ENCODE data around the gene CCDC142. TPM values are rescaled to one million over a fixed set of nuclear protein-coding genes. Genes with fewer than 3 reads are reported as not detected.
"Not testable (repeated sequence)": the region's sequence is repeated elsewhere in the genome, so short reads cannot be mapped to it uniquely, and the experiment has no call there.

The CCDC142 gene
- total RNA-seq, 1 experiment from 2014 or later: 14.0 TPM

DNA sequence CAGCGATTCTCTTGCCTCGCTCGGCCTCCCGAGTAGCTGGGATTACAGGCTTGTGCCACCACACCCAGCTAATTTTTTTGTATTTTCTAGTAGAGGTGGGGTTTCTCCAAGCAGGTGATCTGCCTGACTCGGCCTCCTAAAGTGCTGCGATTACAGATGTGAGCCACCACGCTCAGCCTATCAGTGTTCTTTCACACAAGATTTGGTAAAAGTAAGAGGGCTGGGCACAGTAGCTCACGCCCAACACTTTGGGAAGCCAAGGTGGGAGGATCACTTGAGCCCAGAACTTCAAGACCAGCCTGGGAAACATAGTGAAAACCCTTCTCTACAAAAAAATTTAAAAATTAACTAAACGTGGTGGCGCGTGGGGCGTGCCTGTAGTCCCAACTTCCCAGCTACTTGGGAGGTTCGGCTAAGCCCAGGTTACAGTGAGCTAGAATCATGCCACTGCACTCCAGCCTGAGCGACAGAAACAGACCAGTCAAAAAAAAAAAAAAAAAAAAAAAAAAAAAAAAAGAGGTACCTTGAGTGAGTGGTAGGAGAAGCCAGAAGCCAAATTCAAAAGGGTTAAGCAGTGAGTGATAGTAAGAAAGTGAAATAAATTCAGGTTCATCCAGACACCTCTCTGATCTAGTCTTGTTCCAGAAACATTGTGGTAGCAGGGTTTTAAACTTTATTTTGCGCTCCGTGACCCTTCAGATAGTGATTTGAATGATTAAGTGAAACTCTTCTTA, 11.3 kb downstream of the CCDC142 start:
- H3K4me1 Mint-ChIP-seq: peaks cover 11% of the 10 kb centered on the region
- H3K9me3 Mint-ChIP-seq: no peaks in the 10 kb centered on the region
- H3K36me3 Mint-ChIP-seq: peaks cover 14% of the 10 kb centered on the region
- ChIA-PET CTCF (interaction anchor here (1.0 to 2.7 kb wide), 3 partner anchors 10 to 35 kb away, joined by 3 to 18 read pairs (median 3); partner anchors contain the start of gene WBP1), POLR2A (interaction anchor here (0.6 to 0.8 kb wide), 3 partner anchors 9 to 191 kb away, joined by 3 to 6 read pairs (median 4); partner anchors contain the start of gene WBP1)
- peak overlapping the region; percentile 99 for H3K27ac Mint-ChIP-seq
- no peak for ATAC-seq
- no peaks in the 10 kb centered on the region for H3K27me3 Mint-ChIP-seq (ENCODE audit: low read depth)
- peak overlapping the region; percentile 96 for H3K4me3 Mint-ChIP-seq
- no peak for DNase-seq (ENCODE audit: low spot score)
- TF ChIP-seq ZNF219 (CRISPR knock-in tag; IDR thresholded peaks at IDR 0.05; ENCODE audit: borderline replicate concordance): no peak

GRCh38 chr2:74470742-74471141, 12.1 kb downstream of the CCDC142 start:
- DNase-seq (ENCODE audit: low spot score); H3K27me3 Mint-ChIP-seq (ENCODE audit: low read depth); H3K27ac Mint-ChIP-seq; ATAC-seq; H3K9me3 Mint-ChIP-seq: not testable (repeated sequence)
- Mint-ChIP-seq H3K4me3 (peak overlapping the region; percentile 47), H3K36me3 (peaks cover 14% of the 10 kb centered on the region), H3K4me1 (peaks cover 13% of the 10 kb centered on the region)
- ChIA-PET POLR2A (interaction anchor here (0.6 to 0.8 kb wide), 2 partner anchors 12 to 192 kb away, joined by 3 to 6 read pairs; partner anchors contain the start of gene WBP1), CTCF (interaction anchor here (1.0 to 2.7 kb wide), 3 partner anchors 10 to 35 kb away, joined by 3 to 18 read pairs (median 3); partner anchors contain the start of gene WBP1)

DNA sequence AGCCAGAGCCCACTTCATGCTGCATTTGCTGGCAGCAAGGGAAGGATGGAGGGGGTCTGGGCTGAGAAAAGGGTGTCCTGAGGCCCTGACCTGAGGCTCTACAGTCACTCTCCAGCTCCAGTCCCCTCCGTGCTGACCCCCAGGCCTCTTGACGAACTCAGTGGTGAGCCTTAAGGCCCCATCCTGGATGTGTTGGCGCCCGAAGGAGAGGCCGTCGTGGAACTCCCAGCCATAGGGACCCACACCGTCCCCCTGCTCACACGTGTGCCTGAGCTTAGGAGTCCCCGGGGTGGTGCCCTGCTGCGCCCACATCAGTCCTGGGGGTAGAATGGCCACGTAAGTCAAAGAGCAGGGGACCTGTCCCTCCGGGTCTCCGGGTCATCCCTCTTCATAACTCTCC, 18.4 kb downstream of the CCDC142 start:
- ChIA-PET CTCF (interaction anchor here (1.0 to 1.9 kb wide), 3 partner anchors 10 to 123 kb away, joined by 3 to 5 read pairs (median 4); no protein-coding TSS in a partner anchor), POLR2A (no interaction called here)
- Mint-ChIP-seq H3K27ac (0 out of 2 replicates have a peak overlapping the region, but pooled peaks have one; percentile 49), H3K4me3 (peak overlapping the region; percentile 98), H3K36me3 (peaks cover 9% of the 10 kb centered on the region), H3K27me3 (ENCODE audit: low read depth) (no peaks in the 10 kb centered on the region), H3K4me1 (peaks cover 17% of the 10 kb centered on the region), H3K9me3 (no peaks in the 10 kb centered on the region)
- TF ChIP-seq NFE2L1 (CRISPR knock-in tag; IDR thresholded peaks at IDR 0.05) (no peak), ZNF423 (CRISPR knock-in tag; IDR thresholded peaks at IDR 0.05) (peak; percentile 19; the same call in 1 of the 2 replicates), IRF1 (CRISPR knock-in tag; IDR thresholded peaks at IDR 0.05) (no peak), KAT7 (CRISPR knock-in tag; IDR thresholded peaks at IDR 0.05; ENCODE audit: borderline replicate concordance) (no peak), ERG (CRISPR knock-in tag; IDR thresholded peaks at IDR 0.05) (no peak), CBFB (CRISPR knock-in tag; IDR thresholded peaks at IDR 0.05; ENCODE audit: low read depth) (no peak)
- TF ChIP-seq, protein P1, sequence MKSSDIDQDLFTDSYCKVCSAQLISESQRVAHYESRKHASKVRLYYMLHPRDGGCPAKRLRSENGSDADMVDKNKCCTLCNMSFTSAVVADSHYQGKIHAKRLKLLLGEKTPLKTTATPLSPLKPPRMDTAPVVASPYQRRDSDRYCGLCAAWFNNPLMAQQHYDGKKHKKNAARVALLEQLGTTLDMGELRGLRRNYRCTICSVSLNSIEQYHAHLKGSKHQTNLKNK (CRISPR knock-in tag; IDR thresholded peaks at IDR 0.05): no peak
- TF ChIP-seq, protein P2, sequence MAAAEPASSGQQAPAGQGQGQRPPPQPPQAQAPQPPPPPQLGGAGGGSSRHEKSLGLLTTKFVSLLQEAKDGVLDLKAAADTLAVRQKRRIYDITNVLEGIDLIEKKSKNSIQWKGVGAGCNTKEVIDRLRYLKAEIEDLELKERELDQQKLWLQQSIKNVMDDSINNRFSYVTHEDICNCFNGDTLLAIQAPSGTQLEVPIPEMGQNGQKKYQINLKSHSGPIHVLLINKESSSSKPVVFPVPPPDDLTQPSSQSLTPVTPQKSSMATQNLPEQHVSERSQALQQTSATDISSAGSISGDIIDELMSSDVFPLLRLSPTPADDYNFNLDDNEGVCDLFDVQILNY (CRISPR knock-in tag; IDR thresholded peaks at IDR 0.05): no peak
- DNase-seq (ENCODE audit: low spot score) (no peak), ATAC-seq (no peak)

DNA sequence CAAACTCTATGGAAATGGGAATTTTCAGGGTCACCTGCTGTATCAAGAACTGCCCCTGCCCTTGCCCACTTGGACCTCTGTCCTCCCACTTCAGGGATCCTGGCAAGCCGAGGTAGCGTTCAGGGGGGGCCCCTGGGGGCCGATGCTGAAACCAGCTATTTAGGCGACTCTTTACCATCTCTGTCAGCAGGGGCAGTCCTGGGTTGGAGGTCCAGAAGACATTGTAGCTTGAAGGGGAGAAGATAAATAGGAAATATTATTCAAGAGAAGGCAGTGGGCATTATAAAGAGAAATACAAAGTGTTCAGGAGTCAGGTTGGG, 20.1 kb downstream of the CCDC142 start:
- H3K4me1 Mint-ChIP-seq: peaks cover 20% of the 10 kb centered on the region
- H3K27ac Mint-ChIP-seq: no peak overlapping the region
- no peaks in the 10 kb centered on the region for H3K9me3 Mint-ChIP-seq
- DNase-seq (ENCODE audit: low spot score) (no peak), ATAC-seq (no peak)
- no peak for TF ChIP-seq ZNF425 (CRISPR knock-in tag; conservative IDR thresholded peaks at IDR 0.05)
- TF ChIP-seq ATF2 (CRISPR knock-in tag; IDR thresholded peaks at IDR 0.05; ENCODE audit: borderline replicate concordance, low read depth): no peak
- H3K4me3 Mint-ChIP-seq: peak overlapping the region; percentile 3; the same call in 1 of the 2 replicates
- H3K36me3 Mint-ChIP-seq: peaks cover 9% of the 10 kb centered on the region
- CTCF ChIA-PET: interaction anchor here (2.0 kb wide), 1 partner anchor 12 kb away, joined by 8 read pairs; no protein-coding TSS in a partner anchor
- no peaks in the 10 kb centered on the region for H3K27me3 Mint-ChIP-seq (ENCODE audit: low read depth)
- POLR2A ChIA-PET: no interaction called here
